HG03520 (cell line): ENCODE results near the gene PRCD.
"Not testable (repeated sequence)": the region's sequence is repeated elsewhere in the genome, so short reads cannot be mapped to it uniquely, and the experiment has no call there.

ENCODE experiments used
- ATAC-seq: cut with Tn5 transposase; IDR thresholded peaks from one replicate; pipeline ENCODE4 v1.9.1; 2021; ENCODE audit warnings: mild to moderate bottlenecking, moderate library complexity; ENCODE audit not compliant: unreplicated experiment

The PRCD gene

DNA sequence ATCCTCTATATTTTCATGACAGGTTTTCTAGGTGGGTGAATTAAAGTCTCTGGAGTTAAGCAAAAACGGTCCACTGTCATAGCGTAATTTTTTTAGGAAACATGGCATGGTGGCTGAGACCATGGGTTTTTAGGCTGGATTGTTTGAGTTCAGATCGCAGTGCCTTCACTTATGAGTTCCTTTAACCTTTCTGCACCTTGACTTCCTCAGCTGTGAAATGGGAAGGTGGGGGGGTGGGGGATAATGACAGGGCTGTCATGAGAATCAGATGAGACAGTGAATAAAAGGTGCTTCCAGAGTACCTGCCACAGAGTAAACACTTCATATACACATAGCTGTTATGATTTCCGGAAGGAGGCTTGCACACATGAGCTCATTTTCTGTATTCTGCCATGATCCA is 11.8 kb downstream of the PRCD start:
- no peak for ATAC-seq

- no peak for ATAC-seq
These were observed 13.5 kb downstream of the PRCD start for GRCh38 chr17:76553178-76553908.

GRCh38 chr17:76554131-76554530 is 14.3 kb downstream of the PRCD start:
- no peak for ATAC-seq

GRCh38 chr17:76556765-76557367 is 17.0 kb downstream of the PRCD start:
- ATAC-seq: peak; percentile 31

- ATAC-seq: peak; percentile 67
These were observed 17.7 kb downstream of the PRCD start for GRCh38 chr17:76557368-76558197.

- no peak for ATAC-seq
These were observed 18.6 kb downstream of the PRCD start for GRCh38 chr17:76558198-76559095.

DNA sequence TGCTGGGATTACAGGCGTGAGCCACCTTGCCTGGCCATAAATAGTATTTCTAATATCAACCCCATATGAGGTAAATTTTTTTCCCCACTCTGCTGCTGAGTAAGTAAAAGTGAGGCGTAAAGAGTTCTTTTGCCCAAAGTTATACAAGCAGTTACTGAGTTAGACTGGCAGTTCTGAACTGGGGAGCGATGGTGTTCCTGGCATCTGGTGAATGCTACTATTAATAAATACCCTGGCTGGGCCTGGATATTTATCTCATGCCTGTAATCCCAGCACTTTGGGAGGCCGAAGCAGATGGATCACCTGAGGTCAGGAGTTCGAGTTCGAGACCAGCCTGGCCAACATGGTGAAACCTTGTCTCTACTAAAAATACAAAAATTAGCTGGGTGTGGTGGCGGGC is 19.6 kb downstream of the PRCD start:
- ATAC-seq: not testable (repeated sequence)

GRCh38 chr17:76560036-76560876 is 20.4 kb downstream of the PRCD start:
- no peak for ATAC-seq

- ATAC-seq: no peak
These were observed 21.0 kb downstream of the PRCD start for GRCh38 chr17:76560877-76561221.

DNA sequence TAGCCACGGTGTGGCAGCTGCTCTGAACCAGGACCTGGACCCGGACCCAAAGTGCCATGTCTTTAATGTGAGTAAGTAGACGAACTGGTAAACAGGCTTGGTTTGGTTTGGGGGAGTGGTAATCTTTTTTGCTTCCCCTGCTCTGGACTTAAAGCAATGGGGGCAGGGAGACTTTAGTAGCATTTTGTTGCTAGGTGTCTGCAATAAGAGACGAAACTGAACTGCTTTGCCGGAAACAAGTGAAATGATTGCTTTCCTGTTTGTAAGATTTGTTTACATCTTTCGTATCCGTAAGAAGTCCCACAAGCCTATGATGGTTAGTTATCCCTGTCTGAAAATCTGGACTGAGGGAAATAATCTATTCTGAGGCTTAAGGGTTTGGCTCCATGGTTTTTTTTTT is 21.5 kb downstream of the PRCD start:
- no peak for ATAC-seq

DNA sequence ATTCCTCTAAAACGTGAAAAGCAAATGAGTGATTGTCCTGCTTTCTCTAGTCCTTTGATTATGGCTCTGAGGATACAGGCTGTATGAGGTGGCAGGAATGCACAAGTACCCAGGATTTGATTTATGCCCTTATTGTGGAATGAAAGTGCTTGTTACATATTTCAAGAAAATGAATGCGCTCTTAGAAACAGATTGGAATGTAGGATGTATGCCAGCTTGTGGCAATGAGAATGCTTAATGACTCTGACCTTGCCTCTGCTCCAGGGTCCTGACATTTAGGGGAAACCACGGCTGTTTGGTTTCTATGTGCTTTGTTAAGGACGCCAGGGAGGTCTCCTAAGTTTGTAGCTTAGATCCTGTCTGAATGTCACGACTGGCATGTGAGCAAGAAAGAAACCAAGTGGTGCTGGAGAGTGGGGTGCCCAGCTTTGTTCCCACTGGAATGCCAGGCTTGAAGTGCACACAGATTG is 22.0 kb downstream of the PRCD start:
- no peak for ATAC-seq

DNA sequence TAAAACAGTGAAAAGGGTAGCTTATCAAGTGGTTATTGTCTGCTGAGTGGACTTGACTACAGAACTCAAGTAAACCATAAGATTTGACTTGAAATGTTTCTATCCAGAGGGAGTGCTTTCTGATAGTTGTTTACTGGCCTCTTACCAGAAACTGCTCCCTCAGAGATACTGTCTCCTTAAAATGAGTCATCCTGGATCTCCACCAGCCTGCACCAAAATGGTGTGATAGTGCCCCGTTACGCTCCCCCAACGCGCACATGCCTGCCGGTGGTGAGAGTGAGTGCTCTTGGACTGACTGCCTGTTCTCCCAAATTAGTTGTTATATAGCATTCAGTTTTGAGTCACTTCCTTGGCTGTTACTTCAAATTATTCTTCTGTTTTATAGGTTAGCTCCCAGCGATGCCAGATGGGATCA is 22.9 kb downstream of the PRCD start:
- ATAC-seq: no peak

- ATAC-seq: not testable (repeated sequence)
These were observed 23.5 kb downstream of the PRCD start for GRCh38 chr17:76563359-76563758.

- not testable (repeated sequence) for ATAC-seq
These were observed 25.3 kb downstream of the PRCD start for GRCh38 chr17:76564991-76565727.

DNA sequence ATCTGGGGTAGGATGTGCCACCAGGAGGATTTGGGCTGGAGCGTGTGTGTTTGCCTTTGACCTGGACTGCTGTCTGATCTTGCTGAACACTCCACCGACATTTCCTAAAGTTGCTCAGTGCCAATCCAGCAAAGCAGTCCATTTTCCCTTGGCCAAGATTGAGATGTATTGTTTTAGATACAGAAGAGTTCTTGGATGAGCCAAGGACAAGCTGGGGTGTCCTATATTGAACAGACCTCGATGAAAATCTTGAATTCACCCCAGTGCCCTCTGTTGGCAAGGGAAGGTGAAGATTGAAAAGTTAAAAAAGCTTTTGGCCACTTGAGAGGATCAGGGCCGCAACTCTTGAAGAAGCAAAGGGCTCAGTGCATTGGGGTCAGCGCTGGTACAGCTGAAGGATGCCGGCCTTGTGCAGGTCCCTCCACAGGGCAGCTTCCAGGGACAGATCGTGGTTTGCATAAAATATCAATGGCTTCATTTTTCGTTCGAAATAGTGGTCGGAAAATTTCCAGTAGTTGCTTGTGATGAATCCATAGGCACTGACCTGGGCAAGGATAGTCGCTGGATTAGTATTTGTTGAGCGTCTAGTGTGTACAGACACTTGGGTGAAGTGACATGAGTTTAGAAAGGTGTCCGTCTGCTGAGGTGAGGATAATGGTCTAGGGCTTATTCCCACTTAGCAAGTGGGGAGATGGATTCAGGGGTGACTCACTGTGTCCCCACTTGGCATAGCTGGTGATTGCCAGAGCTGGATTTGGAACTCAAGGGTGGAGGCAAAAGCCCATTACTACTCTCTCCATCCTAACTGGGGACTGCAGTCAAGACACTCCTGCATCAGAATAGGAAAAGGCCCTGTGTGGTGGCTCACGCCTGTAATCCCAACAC is 26.1 kb downstream of the PRCD start:
- ATAC-seq: no peak

GRCh38 chr17:76566613-76566943 is 26.7 kb downstream of the PRCD start:
- no peak for ATAC-seq

GRCh38 chr17:76566988-76567431 is 27.2 kb downstream of the PRCD start:
- ATAC-seq: no peak
